Activated CD8-positive, alpha-beta T cell treated with anti-CD3 and anti-CD28 coated beads, Interleukin-2, amount 10 ng/mL, durations not matched to agents 7 days and 5 days (primary cell): ENCODE measurements around the gene CCDC144A. TPM values are rescaled to one million over a fixed set of nuclear protein-coding genes. Genes with fewer than 3 reads are reported as not detected.

Source experiments
- total RNA-seq, 2 experiments: library from RNA; stranded (reverse); gene quantifications; one replicate each; pipeline ENCODE4 v1.2.3, GENCODE V29; 2021

CCDC144A gene
- total RNA-seq, 2 experiments from 2014 or later: 0.47 to 0.97 TPM

Other genes starting within 250 kb of the CCDC144A start
- 1 to 10 TPM; 3.6 to 5.7 TPM for gene LRRC75A, start 198.0 kb upstream of the CCDC144A start, total RNA-seq
- gene ZNF287, start 121.0 kb upstream of the CCDC144A start, total RNA-seq: 1 to 10 TPM; 5.7 to 5.9 TPM
- 1 to 10 TPM; 4.1 to 4.5 TPM for gene ZNF624, start 36.4 kb upstream of the CCDC144A start, total RNA-seq